ENCODE data around the gene CCDC12. TPM values are rescaled to one million over a fixed set of nuclear protein-coding genes. Genes with fewer than 3 reads are reported as not detected.
A peak's percentile ranks its signal among the peaks of the same experiment; 100 is the strongest.

Gene CCDC12
- total and polyA plus RNA-seq, 2 of the 13 experiments (the other 11 are each of a cell fraction or from before 2014, with no cell fraction given): 30.1 to 49.5 TPM

GRCh38 chr3:46897829-46898320 lies 78.7 kb downstream of the CCDC12 start:
- Histone ChIP-seq H3K4me1 (ENCODE audit: insufficient read depth, low read length) (0 out of 2 replicates have a peak, but pooled peaks cover under 1% of the 10 kb centered on the region), H3K4me3 (replicated peaks in 1 of 3; ENCODE audit: insufficient read depth in 1 of 3, low read depth in 2 of 3, low read length in 3 of 3) (no peak overlapping the region), H3K27ac (ENCODE audit: extremely low read length, insufficient read depth, low read length) (no peak overlapping the region), H3K79me2 (ENCODE audit: insufficient read depth, low read length) (no peaks in the 10 kb centered on the region), H3K9me3 (ENCODE audit: low read length) (no peaks in the 10 kb centered on the region), H3K4me2 (ENCODE audit: low read depth, low read length) (no peak overlapping the region), H3K27me3 (ENCODE audit: control insufficient read depth in 1 of 2, insufficient read depth in 2 of 2, low read length in 2 of 2) (peaks cover 5 to 19% of the 10 kb centered on the region in 2 experiments; a peak in 3 of 5 replicates), H2AFZ (ENCODE audit: low read length) (no peak overlapping the region), H4K20me1 (ENCODE audit: insufficient read depth, low read length) (no peaks in the 10 kb centered on the region), H3K36me3 (replicated peaks in 1 of 2; ENCODE audit: control insufficient read depth in 1 of 2, insufficient read depth in 2 of 2, low read length in 2 of 2) (no peaks in the 10 kb centered on the region), H3K9ac (ENCODE audit: insufficient read depth, low read depth, low read length) (no peak overlapping the region)
- in situ Hi-C loops (cut with HindIII; ENCODE audit: extremely low pct_ligation_motif_present, low pct_unique_long_range_greater_than_20kb) (no loop called here), intact Hi-C loops (cut with micrococcal nuclease; ENCODE audit: unreplicated experiment) (no loop called here)
- BruUV-seq (replicated peaks): no TSS peak
- ATAC-seq (peak; percentile 73), DNase-seq (ENCODE audit: low spot score) (peak; percentile 38), FAIRE-seq (no peak)
- ChIA-PET CTCF (ENCODE audit: low intra/inter-chr PET ratio, low total read pairs) (interaction anchor here (1.1 kb wide), 1 partner anchor 31 kb away, joined by 3 read pairs; no protein-coding TSS in a partner anchor), POLR2A (no interaction called here)
- WGBS (ENCODE audit: low lambda C conversion rate): 19% methylated on average over 7 of the region's 15 CpGs
- TF ChIP-seq NR2C2 (CRISPR knock-in tag; IDR thresholded peaks at IDR 0.05; ENCODE audit: borderline replicate concordance): 0 out of 2 replicates have a peak, but pooled peaks have one; percentile 23
- TF ChIP-seq CTCF (CRISPR knock-in tag; IDR thresholded peaks at IDR 0.05): peak; percentile 36
- TF ChIP-seq RORA (CRISPR knock-in tag; IDR thresholded peaks at IDR 0.05): no peak
- TF ChIP-seq ZBTB46 (CRISPR knock-in tag; IDR thresholded peaks at IDR 0.05; ENCODE audit: borderline replicate concordance): no peak
- TF ChIP-seq MXD1 (CRISPR knock-in tag; IDR thresholded peaks at IDR 0.05): no peak
- TF ChIP-seq, protein P1, sequence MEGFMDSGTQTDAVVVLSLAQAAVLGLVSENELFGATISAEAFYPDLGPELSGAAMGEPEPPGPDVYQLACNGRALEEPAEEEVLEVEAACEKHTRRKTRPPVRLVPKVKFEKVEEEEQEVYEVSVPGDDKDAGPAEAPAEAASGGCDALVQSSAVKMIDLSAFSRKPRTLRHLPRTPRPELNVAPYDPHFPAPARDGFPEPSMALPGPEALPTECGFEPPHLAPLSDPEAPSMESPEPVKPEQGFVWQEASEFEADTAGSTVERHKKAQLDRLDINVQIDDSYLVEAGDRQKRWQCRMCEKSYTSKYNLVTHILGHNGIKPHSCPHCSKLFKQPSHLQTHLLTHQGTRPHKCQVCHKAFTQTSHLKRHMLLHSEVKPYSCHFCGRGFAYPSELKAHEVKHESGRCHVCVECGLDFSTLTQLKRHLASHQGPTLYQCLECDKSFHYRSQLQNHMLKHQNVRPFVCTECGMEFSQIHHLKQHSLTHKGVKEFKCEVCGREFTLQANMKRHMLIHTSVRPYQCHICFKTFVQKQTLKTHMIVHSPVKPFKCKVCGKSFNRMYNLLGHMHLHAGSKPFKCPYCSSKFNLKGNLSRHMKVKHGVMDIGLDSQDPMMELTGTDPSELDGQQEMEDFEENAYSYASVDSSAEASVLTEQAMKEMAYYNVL (CRISPR knock-in tag; IDR thresholded peaks at IDR 0.05; ENCODE audit: borderline replicate concordance): no peak
- TF ChIP-seq STAG1 (CRISPR knock-in tag; IDR thresholded peaks at IDR 0.05): peak; percentile 44; the same call in 1 of the 2 replicates
